BLaER1 treated with 17β-estradiol and CSF1 and Interleukin-3, amounts not matched to agents 10 nM and 100 nM (cell line): ENCODE measurements around the gene DLGAP1.

Experiments
- H3K27ac ChIP-seq, 11 experiments: shearing (Covaris generic); formaldehyde crosslinking; 2 replicates each; pipeline ENCODE4 v1.8.1; 2022
- H3K27me3 ChIP-seq, 11 experiments: shearing (Covaris generic); formaldehyde crosslinking; 2 replicates each; pipeline ENCODE4 v1.8.1; 2022
- H3K36me3 ChIP-seq, 11 experiments: shearing (Covaris generic); formaldehyde crosslinking; 2 replicates each; pipeline ENCODE4 v1.8.1; 2022
- H3K4me1 ChIP-seq, 10 experiments: shearing (Covaris generic); formaldehyde crosslinking; 2 replicates each; pipeline ENCODE4 v1.8.1; 2022
- H3K4me2 ChIP-seq, 11 experiments: shearing (Covaris generic); formaldehyde crosslinking; 2 replicates each; pipeline ENCODE4 v1.8.1; 2022
- H3K4me3 ChIP-seq, 10 experiments: shearing (Covaris generic); formaldehyde crosslinking; 2 replicates each; pipeline ENCODE4 v1.8.1; 2022
- H3K9ac ChIP-seq, 11 experiments: shearing (Covaris generic); formaldehyde crosslinking; 2 replicates each; pipeline ENCODE4 v1.8.1; 2022
- H3K9me3 ChIP-seq, 11 experiments: shearing (Covaris generic); formaldehyde crosslinking; replicated peaks in 1 of 11; 2 replicates each; pipeline ENCODE4 v1.8.1; 2022
- H4K20me1 ChIP-seq, 11 experiments: shearing (Covaris generic); formaldehyde crosslinking; 2 replicates each; pipeline ENCODE4 v1.8.1; 2022
- Cebpa-rat ChIP-seq, 11 experiments: shearing (Covaris generic); IDR thresholded peaks; 2 replicates each; pipeline ENCODE4 v1.8.1; 2022

Gene DLGAP1

GRCh38 chr18:3875961-3876360 lies 579.1 kb downstream of the DLGAP1 start:
- Histone ChIP-seq H3K4me3 (no peak overlapping the region), H3K36me3 (no peaks in the 10 kb centered on the region), H3K9ac (no peak overlapping the region), H3K9me3 (peaks cover 0 to 18% (median 15%) of the 10 kb centered on the region in 11 experiments; a peak in 19 of 22 replicates), H3K27me3 (no peaks in the 10 kb centered on the region), H4K20me1 (no peaks in the 10 kb centered on the region), H3K4me2 (peak overlapping the region in 3 of 11 experiments; percentile 30 to 68 (median 59); a peak in 5 of 22 replicates), H3K27ac (no peak overlapping the region), H3K4me1 (peaks cover 0 to 60% (median 14%) of the 10 kb centered on the region in 10 experiments; a peak in 13 of 20 replicates)
- no peak for TF ChIP-seq Cebpa-rat (IDR thresholded peaks at IDR 0.05)

GRCh38 chr18:3875376-3875775 lies 579.7 kb downstream of the DLGAP1 start:
- TF ChIP-seq Cebpa-rat (IDR thresholded peaks at IDR 0.05): no peak
- Histone ChIP-seq H3K4me1 (peaks cover 0 to 58% (median 14%) of the 10 kb centered on the region in 10 experiments; a peak in 13 of 20 replicates), H3K36me3 (no peaks in the 10 kb centered on the region), H3K4me3 (no peak overlapping the region), H3K9ac (no peak overlapping the region), H3K9me3 (peaks cover 0 to 16% (median 14%) of the 10 kb centered on the region in 11 experiments; a peak in 19 of 22 replicates), H3K27me3 (no peaks in the 10 kb centered on the region), H3K4me2 (peak overlapping the region in 3 of 11 experiments; percentile 30 to 68 (median 59); a peak in 4 of 22 replicates), H4K20me1 (no peaks in the 10 kb centered on the region), H3K27ac (no peak overlapping the region)

GRCh38 chr18:3874581-3874980 lies 580.5 kb downstream of the DLGAP1 start:
- no peak for TF ChIP-seq Cebpa-rat (IDR thresholded peaks at IDR 0.05)
- Histone ChIP-seq H3K9ac (0 out of 22 replicates have a peak overlapping the region, but pooled peaks of 1 of the 11 experiments have one; percentile 27), H3K27me3 (no peaks in the 10 kb centered on the region), H3K4me3 (no peak overlapping the region), H3K36me3 (no peaks in the 10 kb centered on the region), H3K4me1 (peaks cover 0 to 58% (median 14%) of the 10 kb centered on the region in 10 experiments; a peak in 13 of 20 replicates), H3K9me3 (peaks cover 0 to 8% (median 7%) of the 10 kb centered on the region in 11 experiments; a peak in 19 of 22 replicates), H4K20me1 (no peaks in the 10 kb centered on the region), H3K27ac (no peak overlapping the region), H3K4me2 (peak overlapping the region in 3 of 11 experiments; percentile 51 to 81 (median 57); a peak in 4 of 22 replicates)

GRCh38 chr18:3874125-3874524 lies 581.0 kb downstream of the DLGAP1 start:
- Histone ChIP-seq H3K36me3 (no peaks in the 10 kb centered on the region), H3K27me3 (no peaks in the 10 kb centered on the region), H3K27ac (no peak overlapping the region), H3K4me3 (no peak overlapping the region), H4K20me1 (no peaks in the 10 kb centered on the region), H3K9ac (0 out of 22 replicates have a peak overlapping the region, but pooled peaks of 1 of the 11 experiments have one; percentile 27), H3K9me3 (peaks cover 0 to 3% (median 2%) of the 10 kb centered on the region in 11 experiments; a peak in 15 of 22 replicates), H3K4me1 (peaks cover 0 to 58% (median 14%) of the 10 kb centered on the region in 10 experiments; a peak in 13 of 20 replicates), H3K4me2 (peak overlapping the region in 7 of 11 experiments; percentile 5 to 81 (median 20); a peak in 8 of 22 replicates)
- TF ChIP-seq Cebpa-rat (IDR thresholded peaks at IDR 0.05): no peak

GRCh38 chr18:3873698-3874097 lies 581.4 kb downstream of the DLGAP1 start:
- no peak for TF ChIP-seq Cebpa-rat (IDR thresholded peaks at IDR 0.05)
- H3K4me1 ChIP-seq: peaks cover 0 to 54% (median 14%) of the 10 kb centered on the region in 10 experiments; a peak in 13 of 20 replicates
- H3K4me2 ChIP-seq: peak overlapping the region in 6 of 11 experiments; percentile 5 to 81 (median 33); a peak in 7 of 22 replicates
- no peaks in the 10 kb centered on the region for H3K27me3 ChIP-seq
- H3K36me3 ChIP-seq: no peaks in the 10 kb centered on the region
- H3K4me3 ChIP-seq: no peak overlapping the region
- H3K9ac ChIP-seq: no peak overlapping the region
- no peak overlapping the region for H3K27ac ChIP-seq
- no peaks in the 10 kb centered on the region for H3K9me3 ChIP-seq
- no peaks in the 10 kb centered on the region for H4K20me1 ChIP-seq

- peaks cover 0 to 49% (median 12%) of the 10 kb centered on the region in 10 experiments; a peak in 13 of 20 replicates for H3K4me1 ChIP-seq
- no peaks in the 10 kb centered on the region for H3K36me3 ChIP-seq
- H3K4me3 ChIP-seq: no peak overlapping the region
- H3K27me3 ChIP-seq: no peaks in the 10 kb centered on the region
- no peaks in the 10 kb centered on the region for H4K20me1 ChIP-seq
- H3K4me2 ChIP-seq: no peak overlapping the region
- no peak overlapping the region for H3K9ac ChIP-seq
- H3K9me3 ChIP-seq: no peaks in the 10 kb centered on the region
- no peak for TF ChIP-seq Cebpa-rat (IDR thresholded peaks at IDR 0.05)
- H3K27ac ChIP-seq: no peak overlapping the region
Measured at GRCh38 chr18:3873211-3873610, 581.9 kb downstream of the DLGAP1 start.

GRCh38 chr18:3872641-3873040 lies 582.5 kb downstream of the DLGAP1 start:
- TF ChIP-seq Cebpa-rat (IDR thresholded peaks at IDR 0.05): no peak
- H3K9ac ChIP-seq: no peak overlapping the region
- no peaks in the 10 kb centered on the region for H3K9me3 ChIP-seq
- no peaks in the 10 kb centered on the region for H3K36me3 ChIP-seq
- H4K20me1 ChIP-seq: no peaks in the 10 kb centered on the region
- peak overlapping the region in 1 of 11 experiments; percentile 6; a peak in 1 of 22 replicates for H3K4me2 ChIP-seq
- H3K4me1 ChIP-seq: peaks cover 0 to 43% (median 7%) of the 10 kb centered on the region in 10 experiments; a peak in 13 of 20 replicates
- H3K4me3 ChIP-seq: no peak overlapping the region
- H3K27me3 ChIP-seq: no peaks in the 10 kb centered on the region
- no peak overlapping the region for H3K27ac ChIP-seq

GRCh38 chr18:3871687-3872086 lies 583.4 kb downstream of the DLGAP1 start:
- H3K4me2 ChIP-seq: no peak overlapping the region
- no peak overlapping the region for H3K27ac ChIP-seq
- no peak overlapping the region for H3K9ac ChIP-seq
- H3K36me3 ChIP-seq: no peaks in the 10 kb centered on the region
- H3K4me3 ChIP-seq: no peak overlapping the region
- H3K9me3 ChIP-seq: no peaks in the 10 kb centered on the region
- no peaks in the 10 kb centered on the region for H4K20me1 ChIP-seq
- H3K4me1 ChIP-seq: peaks cover 0 to 38% (median 4%) of the 10 kb centered on the region in 10 experiments; a peak in 8 of 20 replicates
- H3K27me3 ChIP-seq: no peaks in the 10 kb centered on the region
- no peak for TF ChIP-seq Cebpa-rat (IDR thresholded peaks at IDR 0.05)

- Histone ChIP-seq H3K27ac (no peak overlapping the region), H3K9ac (no peak overlapping the region), H3K4me3 (no peak overlapping the region), H3K4me1 (peaks cover 0 to 31% (median 4%) of the 10 kb centered on the region in 10 experiments; a peak in 8 of 20 replicates), H4K20me1 (no peaks in the 10 kb centered on the region), H3K4me2 (no peak overlapping the region), H3K9me3 (no peaks in the 10 kb centered on the region), H3K36me3 (no peaks in the 10 kb centered on the region), H3K27me3 (no peaks in the 10 kb centered on the region)
- no peak for TF ChIP-seq Cebpa-rat (IDR thresholded peaks at IDR 0.05)
Measured at GRCh38 chr18:3870914-3871313, 584.2 kb downstream of the DLGAP1 start.

- no peak overlapping the region for H3K4me3 ChIP-seq
Measured at GRCh38 chr18:3869848-3870247, 585.3 kb downstream of the DLGAP1 start.

More at GRCh38 chr18:3869848-3870247, 585.3 kb downstream of the DLGAP1 start:
- no peak overlapping the region for H3K9ac ChIP-seq
- no peaks in the 10 kb centered on the region for H3K36me3 ChIP-seq
- TF ChIP-seq Cebpa-rat (IDR thresholded peaks at IDR 0.05): no peak
- H3K27me3 ChIP-seq: no peaks in the 10 kb centered on the region
- H3K4me2 ChIP-seq: no peak overlapping the region
- no peaks in the 10 kb centered on the region for H3K9me3 ChIP-seq
- H3K27ac ChIP-seq: no peak overlapping the region
- no peaks in the 10 kb centered on the region for H4K20me1 ChIP-seq
- H3K4me1 ChIP-seq: peaks cover 0 to 22% (median 4%) of the 10 kb centered on the region in 10 experiments; a peak in 7 of 20 replicates
